WTC11 (cell line): Measurements from ENCODE around the gene ST6GALNAC3.

Source experiments
- ARID4B ChIP-seq: sonication (generic); formaldehyde crosslinking; IDR thresholded peaks from 2 replicates; pipeline ENCODE4 v1.8.0; 2023; ENCODE audit warnings: missing genetic modification reagents, mild to moderate bottlenecking, borderline replicate concordance
- ATF3 ChIP-seq: sonication (generic); formaldehyde crosslinking; conservative IDR thresholded peaks from 2 replicates; pipeline ENCODE4 v1.8.1; 2022; ENCODE audit warnings: mild to moderate bottlenecking, missing genetic modification reagents
- CBFB ChIP-seq: sonication (generic); formaldehyde crosslinking; IDR thresholded peaks from 2 replicates; pipeline ENCODE4 v1.8.1; 2022; ENCODE audit warnings: mild to moderate bottlenecking, low read depth, missing genetic modification reagents
- CTCF ChIP-seq: fragments of 200-600 bp; IDR thresholded peaks from 2 replicates; pipeline ENCODE4 v1.8.0; 2022; ENCODE audit warnings: antibody characterized with exemption
- FOXK1 ChIP-seq: sonication (generic); formaldehyde crosslinking; IDR thresholded peaks from 2 replicates; pipeline ENCODE4 v1.8.0; 2022; ENCODE audit warnings: mild to moderate bottlenecking, moderate library complexity, missing genetic modification reagents
- FOXP4 ChIP-seq: sonication (generic); formaldehyde crosslinking; IDR thresholded peaks from 2 replicates; pipeline ENCODE4 v1.8.0; 2022; ENCODE audit warnings: mild to moderate bottlenecking, missing genetic modification reagents
- NFYB ChIP-seq: sonication (generic); formaldehyde crosslinking; conservative IDR thresholded peaks from 2 replicates; pipeline ENCODE4 v1.8.0; 2022; ENCODE audit warnings: low read depth, missing genetic modification reagents
- NR2C2 ChIP-seq: sonication (generic); formaldehyde crosslinking; IDR thresholded peaks from 2 replicates; pipeline ENCODE4 v1.8.0; 2022; ENCODE audit warnings: mild to moderate bottlenecking, missing genetic modification reagents
- TEAD1 ChIP-seq: sonication (generic); formaldehyde crosslinking; IDR thresholded peaks from 2 replicates; pipeline ENCODE4 v1.8.0; 2022; ENCODE audit warnings: mild to moderate bottlenecking, missing genetic modification reagents
- ZNF121 ChIP-seq: sonication (generic); formaldehyde crosslinking; IDR thresholded peaks from 2 replicates; pipeline ENCODE4 v1.8.0; 2023; ENCODE audit warnings: missing genetic modification reagents

- TF ChIP-seq NFYB, result no peak
- TF ChIP-seq ARID4B (CRISPR knock-in tag), result no peak
- TF ChIP-seq FOXK1, result no peak
- TF ChIP-seq ATF3 (CRISPR knock-in tag), result no peak
- TF ChIP-seq CTCF, result no peak
- TF ChIP-seq FOXP4 (CRISPR knock-in tag), result no peak
- no peak for TF ChIP-seq NR2C2 (CRISPR knock-in tag)
- no peak for TF ChIP-seq TEAD1 (CRISPR knock-in tag)
- TF ChIP-seq ZNF121 (CRISPR knock-in tag), result no peak
- TF ChIP-seq CBFB, result no peak
These were observed 333.8 kb downstream of the ST6GALNAC3 start for GRCh38 chr1:76408303-76408702.
